GM18519 (cell line): ENCODE measurements around the gene C1QB.
"Not testable (repeated sequence)": the region's sequence is repeated elsewhere in the genome, so short reads cannot be mapped to it uniquely, and the experiment has no call there.

ENCODE experiments used
- ATAC-seq: cut with Tn5 transposase; IDR thresholded peaks from one replicate; pipeline ENCODE4 v1.9.1; 2021; ENCODE audit warnings: mild to moderate bottlenecking, moderate library complexity; ENCODE audit not compliant: unreplicated experiment, low FRiP score

The C1QB gene

GRCh38 chr1:22691031-22691753 lies 38.2 kb downstream of the C1QB start:
- ATAC-seq, result no peak

- ATAC-seq, result no peak
Measured at GRCh38 chr1:22694172-22694571, 41.1 kb downstream of the C1QB start.

GRCh38 chr1:22696610-22697009 lies 43.6 kb downstream of the C1QB start:
- ATAC-seq, result no peak

- no peak for ATAC-seq
Measured at GRCh38 chr1:22697980-22698379, 44.9 kb downstream of the C1QB start.

- ATAC-seq, result no peak
Measured at GRCh38 chr1:22699681-22700520, 46.9 kb downstream of the C1QB start.

GRCh38 chr1:22702296-22703085 lies 49.5 kb downstream of the C1QB start:
- no peak for ATAC-seq

GRCh38 chr1:22704440-22705067 lies 51.5 kb downstream of the C1QB start:
- ATAC-seq, result no peak

- no peak for ATAC-seq
Measured at GRCh38 chr1:22705586-22705985, 52.5 kb downstream of the C1QB start.

GRCh38 chr1:22706100-22706499 lies 53.1 kb downstream of the C1QB start:
- ATAC-seq, result not testable (repeated sequence)

GRCh38 chr1:22708777-22709176 lies 55.7 kb downstream of the C1QB start:
- no peak for ATAC-seq

GRCh38 chr1:22709227-22709626 lies 56.2 kb downstream of the C1QB start:
- ATAC-seq, result no peak

- no peak for ATAC-seq
Measured at GRCh38 chr1:22709891-22710700, 57.1 kb downstream of the C1QB start.

GRCh38 chr1:22710701-22711049 lies 57.6 kb downstream of the C1QB start, which contains the start of gene EPHB2:
EPHB2 (plus strand) TSS chr1:22710839; CDS start chr1:22710983, 144 bp downstream.
- no peak for ATAC-seq

GRCh38 chr1:22711071-22711470 lies 58.0 kb downstream of the C1QB start:
- ATAC-seq, result no peak
